ENCODE measurements around the gene LMX1B.

Gene LMX1B

DNA sequence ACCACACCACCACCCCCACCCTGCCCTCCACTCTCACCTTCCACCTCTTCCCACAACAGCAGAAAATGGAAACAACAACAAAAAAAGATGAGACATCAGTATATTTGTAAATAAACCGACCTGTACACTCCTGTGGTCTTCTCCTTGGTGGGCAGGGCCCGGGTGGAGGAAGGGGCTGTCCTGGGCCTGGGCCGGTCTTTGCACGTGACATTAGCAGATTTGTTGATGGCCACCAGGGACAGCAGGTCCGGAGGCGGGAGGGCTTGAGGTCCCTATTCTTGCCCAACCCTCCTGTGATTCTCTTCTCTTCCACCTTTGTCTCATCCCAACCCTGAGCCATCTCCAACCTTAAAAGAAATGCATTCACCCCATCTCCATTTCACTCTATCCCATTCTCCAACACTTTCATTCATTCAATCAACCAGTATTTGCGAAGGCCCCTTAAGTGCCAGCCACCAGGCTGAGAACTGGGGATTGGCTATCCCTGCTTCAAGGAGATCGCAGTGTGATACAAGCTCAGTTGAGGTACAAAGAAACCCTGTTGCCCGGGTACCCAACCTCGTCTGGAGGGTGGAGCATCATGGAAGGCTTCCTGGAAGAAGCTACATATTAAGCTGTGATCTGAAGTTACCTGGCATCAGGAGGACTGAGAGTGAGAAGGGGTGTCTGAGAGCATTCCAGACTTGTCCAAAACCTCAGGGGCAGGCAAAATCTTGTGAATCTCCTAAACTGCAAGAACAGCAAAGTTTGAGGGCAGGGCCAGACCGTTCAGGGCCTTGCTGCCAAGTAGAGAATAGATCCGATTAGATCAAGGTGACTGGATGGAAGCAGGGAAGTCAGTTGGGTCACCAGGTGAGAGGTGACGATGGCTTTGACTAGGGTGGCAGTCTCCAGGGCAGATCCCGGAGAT is 87.4 kb downstream of the LMX1B start:
- TF ChIP-seq CTCF (IDR thresholded peaks at IDR 0.05) (no peak), ZFX (IDR thresholded peaks at IDR 0.05; ENCODE audit: borderline replicate concordance) (no peak)
- no peak overlapping the region for H3K27ac ChIP-seq

DNA sequence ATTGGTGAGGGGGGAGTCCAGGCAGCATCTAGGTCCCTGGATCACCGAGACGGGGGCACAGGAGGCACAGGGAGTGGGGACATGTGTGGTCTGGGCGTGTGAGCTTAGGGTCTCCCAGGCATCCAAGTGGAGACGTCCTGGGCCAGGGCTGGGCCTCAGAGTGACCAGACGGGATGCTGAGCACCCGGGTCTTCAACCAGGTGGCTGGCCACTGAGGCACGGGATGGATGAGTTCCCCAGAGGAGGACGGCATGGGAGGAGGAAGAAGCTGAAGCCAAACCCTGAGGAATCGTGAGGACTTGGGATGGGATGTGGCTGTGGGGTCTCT is 88.0 kb downstream of the LMX1B start:
- no peak for TF ChIP-seq ZFX (IDR thresholded peaks at IDR 0.05; ENCODE audit: borderline replicate concordance)
- TF ChIP-seq CTCF (IDR thresholded peaks at IDR 0.05), result no peak
- H3K27ac ChIP-seq, result no peak overlapping the region

DNA sequence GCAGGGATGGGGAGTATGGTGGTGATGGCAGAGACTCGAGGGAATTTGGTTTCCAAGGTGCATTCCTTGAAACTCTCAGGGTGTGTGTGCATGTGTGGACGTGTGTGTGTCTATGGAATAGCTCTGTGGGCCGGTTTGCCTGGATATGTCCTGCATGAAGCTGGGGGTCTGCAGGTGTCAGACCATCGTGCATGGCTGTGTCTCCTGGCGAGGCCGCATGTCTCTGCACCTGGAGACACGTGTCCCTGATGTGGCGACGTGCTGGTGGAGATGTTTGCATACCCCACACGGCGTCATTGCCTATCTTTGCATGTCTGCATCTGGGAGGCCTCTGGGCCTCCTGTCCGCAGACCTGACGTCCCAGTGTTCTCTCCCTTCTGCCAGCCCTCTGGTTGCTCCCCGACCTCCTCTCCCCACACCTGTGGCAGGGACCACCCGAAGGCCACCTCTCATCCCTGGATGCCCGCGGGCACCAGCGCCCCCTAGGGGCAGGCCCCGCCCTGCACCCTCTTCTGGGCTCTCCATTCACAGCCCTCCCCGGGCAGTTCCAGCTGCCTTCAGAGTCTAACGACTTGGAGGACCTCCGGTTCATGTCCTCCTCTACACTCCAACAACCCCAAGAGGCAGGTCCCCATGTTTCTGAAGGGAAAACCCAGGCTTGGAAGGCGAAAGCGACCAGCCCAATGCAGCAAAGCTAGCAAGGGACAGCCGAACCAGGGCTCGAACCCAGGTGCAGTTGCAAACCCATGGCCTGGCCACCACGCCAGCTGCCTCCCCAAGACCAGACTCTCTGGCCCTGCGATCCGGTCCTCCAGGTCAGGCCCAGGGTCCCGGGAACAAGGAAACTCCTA is 88.6 kb downstream of the LMX1B start:
- H3K27ac ChIP-seq, result no peak overlapping the region
- no peak for TF ChIP-seq ZFX (IDR thresholded peaks at IDR 0.05; ENCODE audit: borderline replicate concordance)
- peak; percentile 83 for TF ChIP-seq CTCF (IDR thresholded peaks at IDR 0.05)

DNA sequence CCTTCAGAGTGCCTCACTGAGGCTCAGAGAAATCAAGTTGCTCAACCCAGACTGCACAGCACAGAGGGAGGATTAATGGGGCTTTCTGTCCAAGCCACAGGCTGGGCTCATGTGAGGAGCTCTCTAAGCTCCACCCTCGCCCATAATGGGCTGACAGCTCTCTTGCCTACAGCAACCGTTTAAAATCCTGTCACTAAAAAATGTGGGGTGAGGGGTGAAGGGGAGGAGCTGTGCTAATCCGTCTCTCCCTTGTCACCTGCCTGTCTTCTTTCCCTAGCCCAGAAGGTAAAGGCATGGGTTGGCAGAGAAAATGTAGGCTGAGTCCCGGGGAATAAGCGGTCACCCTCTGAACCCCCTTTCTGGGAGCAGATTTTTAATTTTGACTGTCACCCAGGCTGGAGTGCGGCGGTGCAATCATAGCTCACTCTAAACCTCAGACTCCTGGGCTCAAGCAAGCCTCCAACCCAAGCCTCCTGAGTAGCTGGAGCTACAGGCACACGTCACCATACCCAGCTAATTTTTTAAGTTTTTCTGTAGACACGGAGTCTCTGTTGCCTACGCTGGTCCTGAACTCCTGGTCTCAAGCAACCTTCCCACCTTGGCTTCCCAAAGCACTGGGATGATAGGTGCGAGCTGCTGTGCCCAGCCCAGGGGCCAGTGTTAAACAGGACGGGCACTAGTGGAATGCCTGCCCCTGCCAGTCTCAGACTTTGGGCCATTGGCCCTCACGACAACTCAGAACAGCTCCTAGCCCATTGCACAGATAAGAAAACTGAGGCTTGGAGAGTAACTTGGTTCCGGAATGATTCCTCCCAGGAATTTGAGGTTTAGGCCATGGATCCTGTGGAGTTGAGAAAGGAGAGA is 89.5 kb downstream of the LMX1B start:
- H3K27ac ChIP-seq, result no peak overlapping the region
- TF ChIP-seq ZFX (IDR thresholded peaks at IDR 0.05; ENCODE audit: borderline replicate concordance) (no peak), CTCF (IDR thresholded peaks at IDR 0.05) (no peak)

- TF ChIP-seq ZFX (IDR thresholded peaks at IDR 0.05; ENCODE audit: borderline replicate concordance) (no peak), CTCF (IDR thresholded peaks at IDR 0.05) (no peak)
- H3K27ac ChIP-seq, result no peak overlapping the region
Observed at GRCh38 chr9:126703866-126704156, 90.1 kb downstream of the LMX1B start.

GRCh38 chr9:126704157-126704891 is 90.6 kb downstream of the LMX1B start:
- no peak overlapping the region for H3K27ac ChIP-seq

More at GRCh38 chr9:126704157-126704891, 90.6 kb downstream of the LMX1B start:
- TF ChIP-seq ZFX (IDR thresholded peaks at IDR 0.05; ENCODE audit: borderline replicate concordance) (no peak), CTCF (IDR thresholded peaks at IDR 0.05) (no peak)
